Body of pancreas (tissue), 4 donors: ENCODE data around the gene CAVIN3.

Experiments used
- CTCF ChIP-seq, 7 experiments: fragments of 450-650 bp in 4 of 7; fragments of 200-600 bp in 3 of 7; sonication (generic) in 3 of 7; IDR thresholded peaks; one replicate each; pipeline ENCODE4 v1.5.1; 2016 to 2019; ENCODE audit warnings: antibody characterized with exemption in 7 of 7
- POLR2A ChIP-seq, 3 donors: fragments of 450-650 bp; IDR thresholded peaks; one replicate each; pipeline ENCODE4 v1.6.1; 2016; ENCODE audit warnings: antibody characterized with exemption in 3 of 3, mild to moderate bottlenecking in 2 of 3

- no peak for TF ChIP-seq POLR2A (IDR thresholded peaks at IDR 0.05)
- TF ChIP-seq CTCF (IDR thresholded peaks at IDR 0.05), result no peak
These were observed 16.6 kb downstream of the CAVIN3 start for GRCh38 chr11:6303661-6304060.
